ENCODE measurements around the gene CLK3. TPM values are rescaled to one million over a fixed set of nuclear protein-coding genes. Genes with fewer than 3 reads are reported as not detected.

Gene CLK3
- total RNA-seq: 57.0 and 77.5 TPM in 2 replicates

DNA sequence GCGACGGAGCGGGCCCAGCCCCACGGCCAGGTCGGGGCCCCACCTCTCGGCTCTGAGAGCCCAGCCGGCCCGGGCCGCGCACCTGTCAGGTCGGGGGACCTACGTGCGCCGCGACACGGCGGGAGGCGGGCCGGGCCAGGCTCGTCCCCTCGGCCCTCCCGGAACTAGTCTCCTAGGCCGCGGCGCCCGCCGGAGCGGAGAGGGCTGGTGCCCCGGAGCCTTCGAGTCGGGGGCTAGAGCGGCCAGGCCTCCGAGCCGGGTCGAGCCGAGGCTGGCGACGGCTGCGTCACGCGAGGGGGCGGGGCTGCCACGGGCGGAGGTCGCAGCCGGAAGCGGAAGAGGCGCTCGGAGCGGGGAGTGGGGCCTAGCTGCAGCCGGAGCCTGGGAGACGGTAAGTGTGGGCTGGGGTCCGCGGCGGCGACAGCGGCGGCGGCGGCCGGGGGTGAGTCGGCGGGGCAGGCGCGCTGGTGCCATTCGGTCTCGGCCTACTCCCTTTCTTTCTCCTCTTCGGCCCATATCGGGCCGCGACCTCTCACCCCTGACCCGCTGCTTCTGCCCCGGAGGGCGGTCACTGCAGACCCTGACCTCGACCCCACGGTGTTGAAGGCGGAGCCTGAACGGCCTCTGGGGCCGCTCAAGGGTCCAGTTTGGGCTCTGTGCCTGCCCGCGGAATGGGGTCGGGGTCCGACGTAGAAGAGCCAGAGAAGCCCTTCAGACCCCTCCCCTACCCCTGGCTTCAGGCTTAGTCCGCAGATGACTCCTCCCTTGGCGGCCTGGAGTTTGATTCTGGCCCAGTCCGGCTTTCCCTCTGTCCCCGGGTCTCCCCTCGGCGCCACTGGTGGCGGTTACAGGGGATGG lies at the start of gene CLK3:
Gene CLK3 (plus strand): TSS at position 329 of the 858 bp plus-strand sequence. CDS start 3,361 bp downstream, outside the sequence.

Other genes starting within 250 kb of the CLK3 start
- gene CYP11A1, start 248.2 kb upstream of the CLK3 start, total RNA-seq: 0.16 TPM in 1 of 2 replicates, not detected in the other
- 7.6 and 11.9 TPM in 2 replicates for gene SEMA7A, start 181.9 kb upstream of the CLK3 start, total RNA-seq
- gene UBL7, start 154.7 kb upstream of the CLK3 start, total RNA-seq: 60.9 and 62.2 TPM in 2 replicates
- 4.0 and 6.8 TPM in 2 replicates for gene ARID3B, start 74.6 kb upstream of the CLK3 start, total RNA-seq
- 10.0 and 12.6 TPM in 2 replicates for gene EDC3, start 80.2 kb downstream of the CLK3 start, total RNA-seq
- 1.0 and 1.9 TPM in 2 replicates for gene CYP1A1, start 109.7 kb downstream of the CLK3 start, total RNA-seq
- not detected in 2 replicates for gene CYP1A2, start 133.0 kb downstream of the CLK3 start, total RNA-seq
- gene CSK, start 166.2 kb downstream of the CLK3 start, total RNA-seq: 29.5 and 31.6 TPM in 2 replicates
- not detected in 2 replicates for gene LMAN1L, start 197.0 kb downstream of the CLK3 start, total RNA-seq
- not detected in 2 replicates for gene CPLX3, start 210.8 kb downstream of the CLK3 start, total RNA-seq
- gene ULK3, start 227.3 kb downstream of the CLK3 start, total RNA-seq: 17.4 and 18.7 TPM in 2 replicates